GM18511 (cell line): ENCODE data around the gene DNHD1.
"Not testable (repeated sequence)": the region's sequence is repeated elsewhere in the genome, so short reads cannot be mapped to it uniquely, and the experiment has no call there.

Experiments
- ATAC-seq: cut with Tn5 transposase; IDR thresholded peaks from one replicate; pipeline ENCODE4 v1.9.1; 2021; ENCODE audit warnings: mild to moderate bottlenecking, moderate library complexity; ENCODE audit not compliant: unreplicated experiment

The DNHD1 gene

GRCh38 chr11:6476571-6476970 lies 20.5 kb upstream of the DNHD1 start:
- no peak for ATAC-seq

- no peak for ATAC-seq
These were observed 16.7 kb upstream of the DNHD1 start for GRCh38 chr11:6480299-6480914.

- peak; percentile 98 for ATAC-seq
These were observed 15.8 kb upstream of the DNHD1 start, which contains the start of the genes ARFIP2 and TIMM10B for GRCh38 chr11:6481012-6481923. Gene ARFIP2, minus strand, starts transcription at chr11:6481331. Its CDS starts 910 bp downstream, at chr11:6480421. Gene TIMM10B, plus strand, starts transcription at chr11:6481501. Its CDS starts 16 bp downstream, at chr11:6481517.

GRCh38 chr11:6481924-6482275 lies 15.2 kb upstream of the DNHD1 start:
- ATAC-seq = peak; percentile 2

- no peak for ATAC-seq
These were observed 14.6 kb upstream of the DNHD1 start for GRCh38 chr11:6482441-6482840.

GRCh38 chr11:6483015-6483414 lies 14.1 kb upstream of the DNHD1 start:
- no peak for ATAC-seq

- ATAC-seq = no peak
These were observed 11.4 kb upstream of the DNHD1 start for GRCh38 chr11:6485661-6486060.

- no peak for ATAC-seq
These were observed 10.8 kb upstream of the DNHD1 start for GRCh38 chr11:6486256-6486655.

GRCh38 chr11:6486938-6487337 lies 10.1 kb upstream of the DNHD1 start:
- no peak for ATAC-seq

- ATAC-seq = no peak
These were observed 8.7 kb upstream of the DNHD1 start for GRCh38 chr11:6488342-6488741.

GRCh38 chr11:6488821-6489220 lies 8.3 kb upstream of the DNHD1 start:
- ATAC-seq = no peak

- ATAC-seq = no peak
These were observed 7.8 kb upstream of the DNHD1 start for GRCh38 chr11:6489306-6489705.

GRCh38 chr11:6498121-6498520 lies 1.0 kb downstream of the DNHD1 start:
- ATAC-seq = no peak

- no peak for ATAC-seq
These were observed 1.5 kb downstream of the DNHD1 start for GRCh38 chr11:6498544-6498943.

GRCh38 chr11:6502382-6502781 lies 5.3 kb downstream of the DNHD1 start:
- no peak for ATAC-seq

- ATAC-seq = no peak
These were observed 7.1 kb downstream of the DNHD1 start for GRCh38 chr11:6504166-6504565.

GRCh38 chr11:6505577-6506240 lies 8.6 kb downstream of the DNHD1 start:
- ATAC-seq = peak; percentile 75

GRCh38 chr11:6516865-6517264 lies 19.8 kb downstream of the DNHD1 start:
- no peak for ATAC-seq

GRCh38 chr11:6520265-6520664 lies 23.2 kb downstream of the DNHD1 start:
- ATAC-seq = no peak

GRCh38 chr11:6521946-6522345 lies 24.9 kb downstream of the DNHD1 start:
- not testable (repeated sequence) for ATAC-seq

- ATAC-seq = no peak
These were observed 26.2 kb downstream of the DNHD1 start for GRCh38 chr11:6523253-6523652.
